Fibroblast of lung (primary cell): ENCODE data around the gene SEC14L2. TPM values are rescaled to one million over a fixed set of nuclear protein-coding genes. Genes with fewer than 3 reads are reported as not detected.

Experiments
- DNase-seq, 2 donors: peaks; one replicate each; pipeline versions ENCODE4 v3.0.0 to v3.0.0-alpha.2; 2010; ENCODE audit warnings: low read depth in 2 of 2
- H2AFZ ChIP-seq: 2 replicates; pipeline ENCODE4 v1.5.1; 2012; ENCODE audit warnings: low read length, control low read depth, inconsistent platforms
- H3K27ac ChIP-seq: 2 replicates; pipeline ENCODE4 v1.5.1; 2011; ENCODE audit warnings: low read length, control low read depth; ENCODE audit not compliant: insufficient read depth
- H3K27me3 ChIP-seq: 2 replicates; pipeline ENCODE4 v1.5.1; 2011; ENCODE audit warnings: mild to moderate bottlenecking, low read length; ENCODE audit not compliant: control insufficient read depth, insufficient read depth
- H3K36me3 ChIP-seq: 2 replicates; pipeline ENCODE4 v1.5.1; 2011; ENCODE audit warnings: low read length; ENCODE audit not compliant: control insufficient read depth, insufficient read depth
- H3K4me1 ChIP-seq: 2 replicates; pipeline ENCODE4 v1.5.1; 2011; ENCODE audit warnings: low read length; ENCODE audit not compliant: control insufficient read depth, insufficient read depth; ENCODE audit errors: extremely low read depth
- H3K4me2 ChIP-seq: 2 replicates; pipeline ENCODE4 v1.5.1; 2011; ENCODE audit warnings: low read length, control low read depth; ENCODE audit not compliant: insufficient read depth; ENCODE audit errors: extremely low read depth
- H3K4me3 ChIP-seq, 4 experiments: fragments of 200-600 bp in 1 of 4; sonication (generic) in 1 of 4; replicated peaks in 1 of 4; 2 replicates each; pipeline ENCODE4 v1.5.1; 2011 to 2016; ENCODE audit warnings: low read length in 4 of 4, low read depth in 3 of 4, mild to moderate bottlenecking in 3 of 4, control low read depth in 2 of 4, inconsistent platforms in 1 of 4, mixed read lengths in 1 of 4; ENCODE audit not compliant: insufficient read depth in 1 of 4; ENCODE audit errors: control extremely low read depth in 1 of 4
- H3K79me2 ChIP-seq: 2 replicates; pipeline ENCODE4 v1.5.1; 2012; ENCODE audit warnings: mild to moderate bottlenecking, low read length, inconsistent platforms; ENCODE audit not compliant: control insufficient read depth, insufficient read depth
- H3K9ac ChIP-seq: 2 replicates; pipeline ENCODE4 v1.5.1; 2011; ENCODE audit warnings: mild to moderate bottlenecking, low read length, control low read depth; ENCODE audit not compliant: insufficient read depth
- H3K9me3 ChIP-seq: 2 replicates; pipeline ENCODE4 v1.5.1; 2012; ENCODE audit warnings: low read depth, low read length; ENCODE audit not compliant: control insufficient read depth, insufficient read depth
- H4K20me1 ChIP-seq: 2 replicates; pipeline ENCODE4 v1.5.1; 2011; ENCODE audit warnings: low read length; ENCODE audit not compliant: control insufficient read depth, insufficient read depth; ENCODE audit errors: extremely low read depth
- CTCF ChIP-seq, 2 donors: IDR thresholded peaks in 1 of 2; conservative IDR thresholded peaks in 1 of 2; 1 replicate in 1 of 2; 2 replicates in 1 of 2; pipeline ENCODE4 v1.5.1; 2011 to 2012; ENCODE audit warnings: low read length in 2 of 2, control low read depth in 1 of 2, inconsistent platforms in 1 of 2, low read depth in 1 of 2, mild to moderate bottlenecking in 1 of 2
- EZH2 ChIP-seq: IDR thresholded peaks from 2 replicates; pipeline ENCODE4 v1.5.1; 2012; ENCODE audit warnings: low read length, control low read depth, mild to moderate bottlenecking; ENCODE audit errors: missing control alignments
- polyA plus RNA-seq, 2 donors: library from polyadenylated mRNA; depleted of rRNA in 1 of 2; stranded (reverse) in 1 of 2; unstranded in 1 of 2; fragments of >200 nt; gene quantifications; 2 replicates each; pipeline ENCODE4 v1.2.1, GENCODE V29; 2011 to 2012; ENCODE audit warnings: missing spikeins in 1 of 2
- total RNA-seq: library from RNA; depleted of rRNA; stranded (reverse); fragments of >200 nt; gene quantifications from 2 replicates; pipeline ENCODE4 v1.2.1, GENCODE V29; 2014

Gene SEC14L2
- total and polyA plus RNA-seq, 2 donors (not counting 1 experiment from before 2014, with no cell fraction given), result 5.8 to 10.2 TPM

- TF ChIP-seq EZH2 (no peak), CTCF (conservative IDR thresholded peaks at IDR 0.05 in 1 of 2, IDR thresholded peaks at IDR 0.05 in 1 of 2; ENCODE audit: low read depth in 1 of 2, low read length in 2 of 2) (no peak)
- H3K4me3 ChIP-seq, result no peak overlapping the region
Observed at GRCh38 chr22:30365891-30366290, 30.9 kb upstream of the SEC14L2 start.

GRCh38 chr22:30368420-30368819, 28.4 kb upstream of the SEC14L2 start:
- TF ChIP-seq CTCF (conservative IDR thresholded peaks at IDR 0.05 in 1 of 2, IDR thresholded peaks at IDR 0.05 in 1 of 2; ENCODE audit: low read depth in 1 of 2, low read length in 2 of 2), result no peak
- no peak for TF ChIP-seq EZH2
- Histone ChIP-seq H3K4me2 (no peak overlapping the region), H3K4me3 (no peak overlapping the region), H3K27ac (no peak overlapping the region), H4K20me1 (no peaks in the 10 kb centered on the region), H3K4me1 (no peaks in the 10 kb centered on the region), H2AFZ (no peak overlapping the region), H3K9me3 (no peaks in the 10 kb centered on the region), H3K27me3 (no peaks in the 10 kb centered on the region), H3K9ac (no peak overlapping the region), H3K79me2 (no peaks in the 10 kb centered on the region), H3K36me3 (no peaks in the 10 kb centered on the region)
- DNase-seq, result no peak

More at GRCh38 chr22:30365891-30366290, 30.9 kb upstream of the SEC14L2 start:
- no peak overlapping the region for H3K27ac ChIP-seq
- no peaks in the 10 kb centered on the region for H3K9me3 ChIP-seq
- no peaks in the 10 kb centered on the region for H3K4me1 ChIP-seq
- H3K4me2 ChIP-seq, result no peak overlapping the region
- no peaks in the 10 kb centered on the region for H4K20me1 ChIP-seq
- DNase-seq, result no peak
- no peaks in the 10 kb centered on the region for H3K36me3 ChIP-seq
- H2AFZ ChIP-seq, result no peak overlapping the region
- H3K79me2 ChIP-seq, result no peaks in the 10 kb centered on the region
- no peak overlapping the region for H3K9ac ChIP-seq
- no peaks in the 10 kb centered on the region for H3K27me3 ChIP-seq

GRCh38 chr22:30370641-30371230, 26.1 kb upstream of the SEC14L2 start:
- Histone ChIP-seq H3K27me3 (no peaks in the 10 kb centered on the region), H3K4me2 (no peak overlapping the region), H3K36me3 (no peaks in the 10 kb centered on the region), H3K9ac (no peak overlapping the region), H3K27ac (no peak overlapping the region), H4K20me1 (no peaks in the 10 kb centered on the region), H2AFZ (no peak overlapping the region), H3K79me2 (no peaks in the 10 kb centered on the region), H3K4me3 (no peak overlapping the region), H3K9me3 (no peaks in the 10 kb centered on the region), H3K4me1 (no peaks in the 10 kb centered on the region)
- TF ChIP-seq EZH2, result no peak
- no peak for TF ChIP-seq CTCF (conservative IDR thresholded peaks at IDR 0.05 in 1 of 2, IDR thresholded peaks at IDR 0.05 in 1 of 2; ENCODE audit: low read depth in 1 of 2, low read length in 2 of 2)
- no peak for DNase-seq
